ENCODE data around the gene MINDY3. TPM values are rescaled to one million over a fixed set of nuclear protein-coding genes. Genes with fewer than 3 reads are reported as not detected.

Gene MINDY3
- total RNA-seq, result 10 to 100 TPM; 21.4 to 43.8 (median 37.4) TPM
- 1 to 10 TPM; 3.6 to 4.2 TPM for polyA plus RNA-seq
- 33.4 reads per million, percentile 62 among the genes with 10 or more reads in this experiment for total RNA-seq

DNA sequence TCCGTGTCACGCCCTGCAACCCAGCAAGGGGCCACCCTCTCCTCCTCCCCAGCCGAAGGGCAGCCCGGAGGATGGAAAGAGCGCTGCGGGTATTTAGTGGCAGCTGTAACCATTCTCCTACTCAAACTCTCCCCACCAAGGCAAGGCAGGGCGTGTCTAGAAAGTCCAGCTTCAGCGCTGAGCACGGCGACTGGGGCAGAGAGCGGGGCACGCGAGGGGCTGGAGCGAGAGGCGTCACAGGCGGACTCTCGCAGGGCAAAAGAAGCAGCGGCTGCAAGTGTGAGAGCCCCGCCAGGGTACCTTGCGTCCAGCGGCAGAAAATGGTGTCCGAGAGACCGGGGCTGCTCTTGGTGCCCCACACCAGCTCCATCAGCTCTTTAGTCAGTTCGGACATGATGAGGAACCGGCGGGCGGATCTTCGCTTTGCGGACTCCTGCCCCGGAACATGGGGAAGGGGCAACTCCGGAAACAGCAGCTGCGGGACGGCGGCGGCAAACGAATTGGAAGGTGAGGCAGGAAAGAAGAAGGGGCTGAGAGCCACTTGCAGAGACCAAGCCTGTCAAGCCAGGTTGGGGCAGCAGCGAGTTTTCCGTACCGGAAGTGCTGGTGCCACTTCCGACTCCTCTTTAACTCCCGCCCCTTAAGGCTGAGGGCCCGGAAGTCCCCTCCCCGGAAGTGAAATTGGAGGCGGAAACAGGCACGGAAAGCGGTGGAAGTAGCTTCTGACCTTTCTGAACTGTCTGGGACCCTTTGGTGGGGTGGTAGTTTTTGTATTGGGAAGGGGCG lies at the start of gene MINDY3:
Gene MINDY3, minus strand, starts transcription at position 602 of the 786 bp plus-strand sequence. Its CDS starts 208 bp downstream, at position 394.
- peaks cover 25 to 53% (median 45%) of the 10 kb centered on the region in 7 donors for H3K4me1 Mint-ChIP-seq
- peaks cover 0 to 8% (median 0%) of the 10 kb centered on the region in 3 experiments for H3K36me3 ChIP-seq (ENCODE audit: control insufficient read depth in 2 of 3, insufficient read depth in 3 of 3, low read length in 3 of 3)
- H3K9me3 Mint-ChIP-seq, result peaks cover 0 to 6% (median 0%) of the 10 kb centered on the region in 11 donors
- H3K27me3 ChIP-seq (ENCODE audit: control insufficient read depth in 2 of 2, insufficient read depth in 2 of 2, low read length in 2 of 2), result no peaks in the 10 kb centered on the region
- H3K9me3 ChIP-seq (ENCODE audit: control insufficient read depth in 2 of 3, low read length in 3 of 3), result no peaks in the 10 kb centered on the region
- H3K36me3 Mint-ChIP-seq, result peaks cover 4 to 12% (median 8%) of the 10 kb centered on the region in 5 donors
- intact Hi-C loops (cut with micrococcal nuclease), result loop anchor here (1.0 to 10.0 kb wide), 8 partner anchors 17 to 1785 kb away; partner anchors contain the start of genes RSU1 (in 2 of the 2) and STAM (in 2 of the 2)
- ChIA-PET CTCF (no interaction called here), POLR2A (interaction anchor here (0.5 to 1.3 kb wide), 4 partner anchors 577 to 1276 kb away, joined by 3 to 4 read pairs (median 3); partner anchors contain the start of genes PTER and RSU1)
- peak within 1 kb of the TSS; percentile 97 for H3K4me3 ChIP-seq (ENCODE audit: low read length)
- ATAC-seq, result peak; percentile 94
- peaks cover 19 to 24% (median 22%) of the 10 kb centered on the region in 5 donors for H3K27me3 Mint-ChIP-seq
- peak within 1 kb of the TSS; percentile 55 for H3K27ac ChIP-seq (ENCODE audit: low read depth, low read length)
- H3K4me1 ChIP-seq (ENCODE audit: control insufficient read depth in 2 of 2, insufficient read depth in 2 of 2, low read length in 2 of 2), result peaks cover 10 to 22% of the 10 kb centered on the region in 2 donors
- peak; percentile 54 to 86 (median 82) for DNase-seq
- peak within 1 kb of the TSS; percentile 90 to 96 (median 93) for H3K27ac Mint-ChIP-seq
- H3K4me3 Mint-ChIP-seq, result peak within 1 kb of the TSS; percentile 95 to 100 (median 98)

DNA sequence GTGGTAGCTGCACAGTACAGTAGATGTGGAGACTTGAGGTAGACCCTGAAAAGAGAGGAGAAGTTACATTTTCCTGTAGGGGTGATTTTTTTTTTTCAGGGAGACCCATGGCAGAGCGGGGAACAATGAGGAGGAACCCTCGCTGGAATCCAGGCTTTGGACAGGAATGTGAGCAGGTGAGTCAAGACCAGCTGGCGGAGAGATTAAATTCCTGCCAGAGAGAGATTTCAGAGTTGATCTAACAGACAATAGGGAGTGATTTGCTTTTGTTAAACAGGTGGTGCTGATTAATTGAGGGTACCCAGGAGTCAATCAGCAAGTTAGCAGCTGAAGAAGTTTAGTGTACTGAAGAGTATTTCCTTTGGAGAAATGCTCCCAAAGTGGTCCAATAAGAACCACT lies 41.6 kb upstream of the MINDY3 start:
- no peak overlapping the region for H3K4me3 ChIP-seq (ENCODE audit: low read length)
- no peaks in the 10 kb centered on the region for H3K4me1 ChIP-seq (ENCODE audit: control insufficient read depth in 2 of 2, insufficient read depth in 2 of 2, low read length in 2 of 2)
- CTCF ChIA-PET, result interaction anchor here (1.0 to 2.0 kb wide), 2 partner anchors 10 to 876 kb away, joined by 3 to 10 read pairs; no protein-coding TSS in a partner anchor
- intact Hi-C loops (cut with micrococcal nuclease), result loop anchor here (1.0 to 2.0 kb wide), 4 partner anchors 643 to 907 kb away; no protein-coding TSS in a partner anchor
- no peak overlapping the region for H3K27ac ChIP-seq (ENCODE audit: low read depth, low read length)
- Mint-ChIP-seq H3K27ac (no peak overlapping the region), H3K27me3 (peaks cover 13 to 28% (median 23%) of the 10 kb centered on the region in 5 donors), H3K36me3 (no peaks in the 10 kb centered on the region), H3K4me1 (no peaks in the 10 kb centered on the region), H3K9me3 (peaks cover 0 to 4% (median 0%) of the 10 kb centered on the region in 11 donors), H3K4me3 (no peak overlapping the region)
- ATAC-seq, result no peak
- no peaks in the 10 kb centered on the region for H3K36me3 ChIP-seq (ENCODE audit: control insufficient read depth in 2 of 3, insufficient read depth in 3 of 3, low read length in 3 of 3)
- H3K9me3 ChIP-seq (ENCODE audit: control insufficient read depth in 2 of 3, low read length in 3 of 3), result no peaks in the 10 kb centered on the region
- POLR2A ChIA-PET, result no interaction called here
- H3K27me3 ChIP-seq (ENCODE audit: control insufficient read depth in 2 of 2, insufficient read depth in 2 of 2, low read length in 2 of 2), result no peaks in the 10 kb centered on the region
- no peak for DNase-seq

DNA sequence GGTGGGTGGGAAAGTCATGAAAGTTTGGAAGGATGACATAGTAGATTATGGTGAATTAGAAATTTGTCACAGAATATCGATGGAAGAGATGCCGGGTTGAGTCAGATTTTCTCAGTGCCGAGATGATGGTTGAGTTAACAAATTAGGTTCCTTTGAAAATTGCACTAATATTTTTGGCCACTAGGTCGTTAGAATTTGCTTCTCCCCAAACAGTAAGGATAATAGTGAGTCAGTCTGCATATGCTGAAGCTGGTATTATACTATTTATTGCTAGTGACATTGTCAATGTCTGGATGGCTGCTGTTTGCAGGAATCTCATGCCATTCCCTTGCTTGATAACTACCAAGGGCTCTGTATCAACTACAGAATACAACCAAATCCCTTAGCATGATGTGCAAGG lies 37.7 kb upstream of the MINDY3 start:
- Histone ChIP-seq H3K4me3 (ENCODE audit: low read length) (no peak overlapping the region), H3K27me3 (ENCODE audit: control insufficient read depth in 2 of 2, insufficient read depth in 2 of 2, low read length in 2 of 2) (no peaks in the 10 kb centered on the region), H3K9me3 (ENCODE audit: control insufficient read depth in 2 of 3, low read length in 3 of 3) (no peaks in the 10 kb centered on the region), H3K4me1 (ENCODE audit: control insufficient read depth in 2 of 2, insufficient read depth in 2 of 2, low read length in 2 of 2) (no peaks in the 10 kb centered on the region), H3K36me3 (ENCODE audit: control insufficient read depth in 2 of 3, insufficient read depth in 3 of 3, low read length in 3 of 3) (no peaks in the 10 kb centered on the region), H3K27ac (ENCODE audit: low read depth, low read length) (no peak overlapping the region)
- Mint-ChIP-seq H3K27ac (peak overlapping the region in 1 of 9 donors; percentile 7), H3K4me3 (no peak overlapping the region), H3K36me3 (no peaks in the 10 kb centered on the region), H3K9me3 (peaks cover 0 to 4% (median 0%) of the 10 kb centered on the region in 11 donors), H3K4me1 (no peaks in the 10 kb centered on the region), H3K27me3 (peaks cover 13 to 48% (median 42%) of the 10 kb centered on the region in 5 donors)
- no peak for ATAC-seq
- ChIA-PET CTCF (no interaction called here), POLR2A (no interaction called here)
- intact Hi-C loops (cut with micrococcal nuclease), result no loop called here
- no peak for DNase-seq

GRCh38 chr10:15897287-15897686 lies 37.0 kb upstream of the MINDY3 start:
- H3K4me3 Mint-ChIP-seq, result no peak overlapping the region
- ATAC-seq (no peak), DNase-seq (no peak)
- ChIA-PET POLR2A (no interaction called here), CTCF (no interaction called here)
- Histone ChIP-seq H3K4me3 (ENCODE audit: low read length) (no peak overlapping the region), H3K27ac (ENCODE audit: low read depth, low read length) (no peak overlapping the region), H3K27me3 (ENCODE audit: control insufficient read depth in 2 of 2, insufficient read depth in 2 of 2, low read length in 2 of 2) (no peaks in the 10 kb centered on the region), H3K9me3 (ENCODE audit: control insufficient read depth in 2 of 3, low read length in 3 of 3) (no peaks in the 10 kb centered on the region), H3K36me3 (ENCODE audit: control insufficient read depth in 2 of 3, insufficient read depth in 3 of 3, low read length in 3 of 3) (no peaks in the 10 kb centered on the region), H3K4me1 (ENCODE audit: control insufficient read depth in 2 of 2, insufficient read depth in 2 of 2, low read length in 2 of 2) (no peaks in the 10 kb centered on the region)
- H3K27me3 Mint-ChIP-seq, result peaks cover 17 to 55% (median 50%) of the 10 kb centered on the region in 5 donors
- no peaks in the 10 kb centered on the region for H3K36me3 Mint-ChIP-seq
- no peaks in the 10 kb centered on the region for H3K4me1 Mint-ChIP-seq
- intact Hi-C loops (cut with micrococcal nuclease), result no loop called here
- H3K9me3 Mint-ChIP-seq, result peaks cover 0 to 4% (median 0%) of the 10 kb centered on the region in 11 donors
- no peak overlapping the region for H3K27ac Mint-ChIP-seq

DNA sequence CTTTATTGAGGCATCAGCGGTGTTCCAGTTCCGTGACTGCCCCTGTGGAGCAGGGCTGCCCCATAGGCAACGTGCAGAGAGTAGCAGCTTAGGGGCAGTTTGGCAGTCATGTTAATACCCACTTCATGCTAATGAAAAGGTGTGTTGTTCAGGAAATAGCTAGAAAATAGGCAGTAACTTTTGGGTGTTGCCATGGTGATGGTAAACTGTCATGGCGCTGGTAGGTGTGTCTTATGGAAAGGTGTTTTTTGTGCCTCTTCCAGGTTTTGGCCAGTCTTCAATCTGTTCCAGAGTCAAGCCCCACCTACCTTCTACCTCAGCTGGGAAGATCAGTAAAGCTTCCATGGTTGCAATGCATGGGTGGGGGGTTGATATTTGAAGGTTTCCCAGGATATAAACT lies 36.3 kb upstream of the MINDY3 start:
- Mint-ChIP-seq H3K27ac (no peak overlapping the region), H3K4me1 (no peaks in the 10 kb centered on the region), H3K4me3 (no peak overlapping the region), H3K9me3 (peaks cover 0 to 4% (median 0%) of the 10 kb centered on the region in 11 donors), H3K36me3 (no peaks in the 10 kb centered on the region), H3K27me3 (peaks cover 15 to 56% (median 46%) of the 10 kb centered on the region in 5 donors)
- Histone ChIP-seq H3K9me3 (ENCODE audit: control insufficient read depth in 2 of 3, low read length in 3 of 3) (no peaks in the 10 kb centered on the region), H3K36me3 (ENCODE audit: control insufficient read depth in 2 of 3, insufficient read depth in 3 of 3, low read length in 3 of 3) (no peaks in the 10 kb centered on the region), H3K4me1 (ENCODE audit: control insufficient read depth in 2 of 2, insufficient read depth in 2 of 2, low read length in 2 of 2) (no peaks in the 10 kb centered on the region), H3K4me3 (ENCODE audit: low read length) (no peak overlapping the region), H3K27ac (ENCODE audit: low read depth, low read length) (no peak overlapping the region), H3K27me3 (ENCODE audit: control insufficient read depth in 2 of 2, insufficient read depth in 2 of 2, low read length in 2 of 2) (no peaks in the 10 kb centered on the region)
- DNase-seq (no peak), ATAC-seq (no peak)
- POLR2A ChIA-PET, result no interaction called here
- intact Hi-C loops (cut with micrococcal nuclease), result no loop called here
- CTCF ChIA-PET, result no interaction called here

GRCh38 chr10:15884447-15884846 lies 24.1 kb upstream of the MINDY3 start:
- Histone ChIP-seq H3K27ac (ENCODE audit: low read depth, low read length) (no peak overlapping the region), H3K27me3 (ENCODE audit: control insufficient read depth in 2 of 2, insufficient read depth in 2 of 2, low read length in 2 of 2) (no peaks in the 10 kb centered on the region), H3K4me1 (ENCODE audit: control insufficient read depth in 2 of 2, insufficient read depth in 2 of 2, low read length in 2 of 2) (no peaks in the 10 kb centered on the region), H3K36me3 (ENCODE audit: control insufficient read depth in 2 of 3, insufficient read depth in 3 of 3, low read length in 3 of 3) (no peaks in the 10 kb centered on the region), H3K4me3 (ENCODE audit: low read length) (no peak overlapping the region), H3K9me3 (ENCODE audit: control insufficient read depth in 2 of 3, low read length in 3 of 3) (no peaks in the 10 kb centered on the region)
- H3K27me3 Mint-ChIP-seq, result peaks cover 21 to 58% (median 51%) of the 10 kb centered on the region in 5 donors
- ATAC-seq, result no peak
- no peak for DNase-seq
- no peaks in the 10 kb centered on the region for H3K4me1 Mint-ChIP-seq
- intact Hi-C loops (cut with micrococcal nuclease), result no loop called here
- ChIA-PET CTCF (no interaction called here), POLR2A (interaction anchor here (0.6 kb wide), 1 partner anchor 1373 kb away, joined by 3 read pairs; no protein-coding TSS in a partner anchor)
- H3K27ac Mint-ChIP-seq, result no peak overlapping the region
- H3K36me3 Mint-ChIP-seq, result no peaks in the 10 kb centered on the region
- H3K4me3 Mint-ChIP-seq, result no peak overlapping the region
- no peaks in the 10 kb centered on the region for H3K9me3 Mint-ChIP-seq
